ENCODE measurements around the gene PLA2G3.

PLA2G3 gene

GRCh38 chr22:31144223-31144622 lies 3.9 kb upstream of the PLA2G3 start:
- peak; percentile 7 for DNase-seq (ENCODE audit: low spot score)

- no peak for DNase-seq (ENCODE audit: low spot score)
Observed at GRCh38 chr22:31143537-31143936, 3.2 kb upstream of the PLA2G3 start.

- no peak for DNase-seq (ENCODE audit: low spot score)
Observed at GRCh38 chr22:31143038-31143437, 2.7 kb upstream of the PLA2G3 start.

- DNase-seq (ENCODE audit: low spot score), result no peak
Observed at GRCh38 chr22:31142285-31142684, 2.0 kb upstream of the PLA2G3 start.

- no peak for DNase-seq (ENCODE audit: low spot score)
Observed at GRCh38 chr22:31141551-31141950, 1.2 kb upstream of the PLA2G3 start.

GRCh38 chr22:31140746-31141145 lies 438 bp upstream of the PLA2G3 start:
- DNase-seq (ENCODE audit: low spot score), result no peak

GRCh38 chr22:31139066-31139465 lies 1.2 kb downstream of the PLA2G3 start:
- no peak for DNase-seq (ENCODE audit: low spot score)

- DNase-seq (ENCODE audit: low spot score), result no peak
Observed at GRCh38 chr22:31138126-31138525, 2.2 kb downstream of the PLA2G3 start.

- no peak for DNase-seq (ENCODE audit: low spot score)
Observed at GRCh38 chr22:31137721-31138120, 2.6 kb downstream of the PLA2G3 start.

GRCh38 chr22:31136711-31137110 lies 3.6 kb downstream of the PLA2G3 start:
- DNase-seq (ENCODE audit: low spot score), result no peak

GRCh38 chr22:31136155-31136554 lies 4.2 kb downstream of the PLA2G3 start:
- no peak for DNase-seq (ENCODE audit: low spot score)

GRCh38 chr22:31135706-31136105 lies 4.6 kb downstream of the PLA2G3 start:
- DNase-seq (ENCODE audit: low spot score), result peak; percentile 3

- DNase-seq (ENCODE audit: low spot score), result peak; percentile 12
Observed at GRCh38 chr22:31134688-31135087, 5.6 kb downstream of the PLA2G3 start.

- peak; percentile 3 for DNase-seq (ENCODE audit: low spot score)
Observed at GRCh38 chr22:31133911-31134310, 6.4 kb downstream of the PLA2G3 start.

GRCh38 chr22:31130873-31131272 lies 9.4 kb downstream of the PLA2G3 start:
- DNase-seq (ENCODE audit: low spot score), result no peak

- DNase-seq (ENCODE audit: low spot score), result no peak
Observed at GRCh38 chr22:31128156-31128555, 12.2 kb downstream of the PLA2G3 start.

GRCh38 chr22:31127181-31127772 lies 13.0 kb downstream of the PLA2G3 start:
- DNase-seq (ENCODE audit: low spot score), result no peak

- no peak for DNase-seq (ENCODE audit: low spot score)
Observed at GRCh38 chr22:31126869-31127175, 13.5 kb downstream of the PLA2G3 start.

- no peak for DNase-seq (ENCODE audit: low spot score)
Observed at GRCh38 chr22:31126128-31126868, 14.0 kb downstream of the PLA2G3 start.

- no peak for DNase-seq (ENCODE audit: low spot score)
Observed at GRCh38 chr22:31125521-31126117, 14.7 kb downstream of the PLA2G3 start.

GRCh38 chr22:31124811-31125465 lies 15.4 kb downstream of the PLA2G3 start:
- DNase-seq (ENCODE audit: low spot score), result no peak

GRCh38 chr22:31124290-31124689 lies 16.0 kb downstream of the PLA2G3 start:
- DNase-seq (ENCODE audit: low spot score), result no peak

- no peak for DNase-seq (ENCODE audit: low spot score)
Observed at GRCh38 chr22:31123292-31123602, 17.1 kb downstream of the PLA2G3 start.
